KOPT-K1 (cell line): ENCODE measurements around the gene STX10.

Source experiments
- H3K27ac ChIP-seq: fragments of 200-600 bp; sonication (generic); 2 replicates; pipeline ENCODE4 v1.5.1; 2016; ENCODE audit warnings: antibody characterized with exemption, mild to moderate bottlenecking, low read depth, low read length; ENCODE audit not compliant: poor library complexity, severe bottlenecking
- H3K36me3 ChIP-seq: fragments of 200-600 bp; sonication (generic); 2 replicates; pipeline ENCODE4 v1.5.1; 2017; ENCODE audit warnings: antibody characterized with exemption, mild to moderate bottlenecking, low read length, moderate library complexity; ENCODE audit not compliant: insufficient read depth
- H3K9me3 ChIP-seq: fragments of 200-600 bp; sonication (generic); 2 replicates; pipeline ENCODE4 v1.5.1; 2017; ENCODE audit warnings: antibody characterized with exemption, low read length, mild to moderate bottlenecking; ENCODE audit not compliant: insufficient read depth, poor library complexity, severe bottlenecking

Gene STX10

DNA sequence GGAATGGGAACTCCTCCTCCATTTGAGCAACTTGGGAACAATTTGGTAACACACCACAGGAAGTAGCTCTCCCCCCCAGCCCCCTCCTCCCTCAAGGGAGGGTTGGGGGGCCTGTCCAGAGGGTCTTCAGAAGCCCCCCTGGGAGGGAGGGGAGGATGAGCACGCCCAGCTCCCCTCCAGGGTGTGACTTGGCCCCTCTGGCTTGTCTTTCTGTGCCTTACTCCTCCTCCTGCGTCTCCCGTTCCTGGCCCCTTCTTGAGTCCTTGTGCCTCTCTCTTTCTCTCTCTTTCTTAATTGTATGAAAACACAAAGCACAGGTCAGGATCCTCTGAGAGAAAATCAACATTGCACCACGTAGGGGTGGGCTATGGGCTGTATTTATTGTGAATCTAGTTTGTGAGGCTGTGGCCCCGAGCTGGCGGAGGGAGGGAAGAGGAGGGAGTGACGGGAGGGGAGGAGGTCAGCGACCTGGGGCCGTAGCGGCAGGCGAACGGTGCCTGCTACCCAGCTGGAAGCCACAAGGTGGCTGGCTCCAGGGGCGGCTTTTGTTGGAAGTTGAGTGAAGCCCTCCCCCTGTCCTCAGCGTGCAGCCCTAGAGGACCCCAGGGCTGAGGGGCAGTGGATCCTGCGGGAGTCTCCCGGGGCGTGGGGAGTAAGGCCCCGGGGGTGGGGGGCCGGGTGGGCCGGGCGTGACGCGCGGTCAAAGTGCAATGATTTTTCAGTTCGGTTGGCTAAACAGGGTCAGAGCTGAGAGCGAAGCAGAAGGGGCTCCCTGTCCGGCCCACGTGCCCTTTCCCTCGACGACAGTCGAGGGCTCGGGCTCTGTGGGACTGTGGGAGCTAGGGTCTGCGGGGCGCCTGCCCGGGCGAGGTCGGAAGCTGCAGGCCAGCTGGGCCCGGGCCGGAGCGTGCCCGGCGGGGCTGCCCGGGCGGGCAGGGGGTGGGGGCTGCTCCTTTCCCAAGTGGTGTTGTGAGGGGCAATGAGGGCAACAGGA, 53.9 kb downstream of the STX10 start:
- H3K27ac ChIP-seq: no peak overlapping the region
- no peaks in the 10 kb centered on the region for H3K36me3 ChIP-seq
- no peaks in the 10 kb centered on the region for H3K9me3 ChIP-seq

DNA sequence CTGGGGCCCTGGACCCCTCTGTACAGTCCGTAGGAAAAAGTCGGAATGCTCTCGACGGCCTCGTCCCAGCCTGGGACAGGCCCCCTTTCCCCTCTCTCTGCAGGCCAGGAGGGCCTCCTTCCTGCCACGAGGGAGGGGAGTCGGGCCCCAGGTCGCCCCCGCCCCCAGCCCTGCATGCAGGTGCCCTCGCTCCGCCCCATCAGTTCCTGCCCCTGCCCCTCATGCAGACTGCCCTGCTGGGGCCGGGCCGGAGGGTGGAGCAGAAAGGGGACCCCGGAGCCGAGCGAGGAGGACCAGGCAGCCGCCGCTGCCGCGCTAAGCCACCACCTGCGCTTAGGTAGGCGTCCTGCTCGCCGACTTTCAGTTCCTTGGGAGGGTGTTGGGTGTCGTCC, 54.8 kb downstream of the STX10 start:
- no peaks in the 10 kb centered on the region for H3K9me3 ChIP-seq
- H3K27ac ChIP-seq: no peak overlapping the region
- H3K36me3 ChIP-seq: no peaks in the 10 kb centered on the region

DNA sequence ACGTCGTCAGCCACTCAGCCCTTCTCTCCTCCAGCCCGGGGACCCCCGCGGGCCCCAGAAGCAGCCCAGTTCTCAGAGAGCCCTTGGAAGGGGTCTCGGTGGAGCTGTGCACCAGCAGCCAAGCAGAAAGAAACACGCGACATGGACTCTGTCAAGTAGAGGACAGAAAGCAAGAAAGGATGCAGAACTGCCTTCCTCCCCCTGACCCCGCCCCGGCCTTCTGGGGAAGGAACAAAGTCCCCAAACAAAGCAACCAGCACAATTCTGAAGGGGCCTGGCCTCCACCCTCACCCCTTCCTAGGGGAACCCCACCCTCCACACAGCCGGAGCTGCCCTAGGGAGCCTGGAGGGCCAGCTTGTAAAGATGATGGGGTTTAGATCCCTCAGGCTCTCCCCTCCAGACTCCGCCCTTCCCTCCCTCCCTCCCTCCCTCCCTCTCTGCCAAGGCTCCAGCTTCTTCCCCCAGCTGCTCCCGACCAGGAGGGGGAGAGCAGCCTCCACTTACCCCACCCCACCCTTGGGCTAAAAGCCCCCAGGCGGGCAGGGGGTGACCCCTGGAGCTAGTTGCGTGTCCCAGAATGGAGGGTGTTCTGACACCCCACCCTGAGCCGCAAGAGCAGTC, 55.3 kb downstream of the STX10 start:
- H3K9me3 ChIP-seq: no peaks in the 10 kb centered on the region
- no peak overlapping the region for H3K27ac ChIP-seq
- no peaks in the 10 kb centered on the region for H3K36me3 ChIP-seq

DNA sequence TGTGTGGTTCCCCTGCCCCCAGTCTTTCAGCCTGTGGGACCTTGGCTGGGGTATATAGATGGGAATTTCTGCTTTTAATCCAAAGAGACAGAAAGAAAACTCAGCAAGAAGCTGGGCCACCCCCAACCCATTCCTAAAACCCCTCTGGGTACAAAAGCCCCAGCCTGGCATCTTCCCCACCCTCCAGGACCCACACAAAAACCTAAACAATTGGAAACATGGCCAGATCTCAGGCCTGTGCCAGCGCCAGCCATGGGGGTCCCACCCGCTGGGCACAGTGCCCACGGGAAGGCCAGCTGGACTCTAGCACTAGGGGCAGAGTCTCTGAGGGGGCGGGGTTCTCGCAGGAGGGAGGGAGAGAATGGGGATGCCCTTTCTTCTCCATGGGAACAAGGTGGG, 56.1 kb downstream of the STX10 start:
- Histone ChIP-seq H3K36me3 (no peaks in the 10 kb centered on the region), H3K9me3 (no peaks in the 10 kb centered on the region), H3K27ac (no peak overlapping the region)
